HG03439 (cell line): ENCODE results near the gene SPAG6.
A peak's percentile ranks its signal among the peaks of the same experiment; 100 is the strongest.

Experiments used
- ATAC-seq: cut with Tn5 transposase; IDR thresholded peaks from one replicate; pipeline ENCODE4 v1.9.1; 2021; ENCODE audit warnings: mild to moderate bottlenecking, moderate library complexity; ENCODE audit not compliant: unreplicated experiment

The SPAG6 gene

DNA sequence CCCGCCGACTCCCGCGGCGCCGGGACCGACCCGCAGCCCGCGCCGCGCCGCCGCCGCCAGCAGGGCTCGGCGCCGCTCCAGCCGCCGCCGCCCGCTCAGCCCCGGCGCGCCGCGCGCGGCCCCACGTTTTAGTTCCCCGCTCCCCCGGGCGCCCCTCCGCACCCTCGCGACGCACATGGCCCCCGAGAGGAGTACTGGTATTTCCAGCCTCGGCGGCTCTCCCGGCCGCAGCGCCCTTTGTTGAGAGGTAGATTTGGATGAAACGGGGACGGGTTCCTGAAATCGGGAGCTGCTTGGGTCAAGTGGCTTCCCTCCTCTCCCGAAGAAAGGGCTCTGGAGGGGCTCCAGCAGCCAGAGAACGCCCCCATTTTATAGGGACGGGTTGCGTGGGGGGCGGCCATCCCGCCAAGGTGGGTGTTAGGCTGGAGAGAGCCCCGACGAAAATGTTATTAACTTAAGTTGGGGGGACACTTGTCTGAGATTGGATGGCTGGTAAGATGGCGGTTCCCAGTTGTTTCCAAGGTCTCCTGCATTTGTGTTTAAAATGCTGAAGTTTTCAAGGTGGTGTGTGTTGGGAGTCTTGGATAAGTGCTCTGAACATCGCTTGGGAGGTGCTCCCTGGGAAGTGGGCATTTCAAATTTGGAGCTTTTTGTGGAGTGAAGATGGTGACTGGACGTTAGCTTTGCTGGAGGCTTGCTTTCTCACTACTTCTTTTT, 23.2 kb upstream of the SPAG6 start:
- ATAC-seq: no peak

- no peak for ATAC-seq
Observed at GRCh38 chr10:22322641-22323160, 22.6 kb upstream of the SPAG6 start.

DNA sequence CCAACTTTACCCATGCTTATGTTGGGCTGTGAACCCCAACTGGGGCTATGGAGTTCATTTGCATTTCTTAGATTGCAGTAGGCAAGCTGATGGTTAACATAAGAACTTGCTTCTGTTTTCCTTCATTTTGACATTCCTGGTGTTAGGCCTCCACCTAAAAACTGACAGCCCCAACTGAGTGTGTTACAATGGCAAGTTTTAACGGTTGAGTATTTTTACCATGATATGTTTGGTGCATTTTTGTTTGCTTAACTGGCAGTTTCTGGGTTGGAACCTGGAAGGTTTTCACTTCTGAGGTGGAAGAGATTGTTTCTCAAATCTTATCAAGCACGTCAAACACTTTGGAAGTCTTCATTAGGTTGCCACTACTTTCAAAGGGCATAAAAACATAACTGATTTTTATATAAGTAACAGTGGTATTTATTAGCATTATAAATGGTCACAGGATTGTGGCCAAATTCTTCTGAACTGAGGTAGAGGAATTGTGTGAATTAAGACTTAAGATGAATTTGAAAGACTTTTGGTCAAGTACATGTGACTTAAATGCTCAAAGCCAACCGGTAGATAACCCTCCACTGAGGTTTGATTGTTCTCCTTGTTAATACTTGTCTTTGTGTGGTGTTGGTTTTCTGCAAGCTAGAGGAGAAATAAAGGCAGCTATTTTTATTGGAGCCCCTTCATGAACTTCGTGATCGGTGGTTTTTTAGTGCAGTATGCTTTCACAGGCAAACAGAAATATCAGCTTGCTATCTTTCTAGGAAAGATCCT, 21.6 kb upstream of the SPAG6 start:
- ATAC-seq: no peak

- ATAC-seq: no peak
Observed at GRCh38 chr10:22324413-22324812, 20.9 kb upstream of the SPAG6 start.

GRCh38 chr10:22324893-22325271, 20.4 kb upstream of the SPAG6 start:
- no peak for ATAC-seq

- peak; percentile 50 for ATAC-seq
Observed at GRCh38 chr10:22325272-22326144, 19.8 kb upstream of the SPAG6 start.

GRCh38 chr10:22326145-22326702, 19.1 kb upstream of the SPAG6 start:
- ATAC-seq: no peak

DNA sequence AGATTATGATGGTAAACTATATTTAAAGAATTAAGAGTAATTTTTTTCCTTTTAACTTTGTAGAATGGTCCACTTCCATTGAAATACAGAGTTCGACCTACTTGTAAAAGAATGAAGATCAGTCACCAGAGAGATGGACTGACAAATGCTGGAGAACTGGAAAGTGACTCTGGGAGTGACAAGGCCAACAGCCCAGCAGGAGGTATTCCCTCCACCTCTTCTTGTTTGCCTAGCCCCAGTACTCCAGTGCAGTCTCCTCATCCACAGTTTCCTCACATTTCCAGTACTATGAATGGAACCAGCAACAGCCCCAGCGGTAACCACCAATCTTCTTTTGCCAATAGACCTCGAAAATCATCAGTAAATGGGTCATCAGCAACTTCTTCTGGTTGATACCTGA, 16.1 kb upstream of the SPAG6 start:
- no peak for ATAC-seq

GRCh38 chr10:22332116-22332692, 13.1 kb upstream of the SPAG6 start:
- no peak for ATAC-seq

DNA sequence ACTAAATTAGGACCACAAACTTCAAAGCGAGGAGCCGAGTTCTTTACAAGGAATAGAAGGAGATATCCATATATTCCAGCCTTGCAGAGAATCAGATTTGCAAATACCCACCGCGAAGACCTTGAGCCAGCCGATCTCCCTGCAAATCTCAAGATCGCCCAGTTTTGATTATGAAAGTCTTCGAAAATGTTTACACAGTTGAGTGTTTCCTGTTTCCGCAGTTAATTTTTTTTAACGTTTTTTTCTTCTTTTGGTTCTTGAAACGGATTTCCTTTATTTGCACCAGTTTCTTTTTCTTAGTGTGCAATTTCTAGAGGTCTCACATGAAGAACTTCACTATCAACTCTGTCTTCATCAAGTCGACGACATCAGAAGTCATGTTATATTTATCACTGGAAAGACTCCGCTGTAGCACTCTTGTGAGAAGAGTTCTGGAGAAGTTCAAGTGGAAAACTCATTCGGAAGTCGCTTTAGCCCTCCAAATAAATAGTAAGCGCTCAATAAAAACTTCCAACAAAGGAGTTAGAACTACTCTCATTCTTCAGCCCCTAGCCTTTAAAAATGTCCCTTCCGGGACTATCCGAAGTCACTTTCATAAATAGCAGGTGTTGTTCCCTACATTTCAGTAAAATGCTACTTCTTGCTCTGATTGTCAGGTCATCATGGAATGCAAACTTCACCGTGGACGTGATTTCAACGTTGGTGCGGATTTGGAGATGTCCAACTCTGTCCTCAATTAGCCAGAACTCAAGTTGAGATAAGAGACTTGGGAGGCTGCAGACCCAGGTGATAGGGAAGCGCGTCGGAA, 11.9 kb upstream of the SPAG6 start:
- ATAC-seq: no peak

DNA sequence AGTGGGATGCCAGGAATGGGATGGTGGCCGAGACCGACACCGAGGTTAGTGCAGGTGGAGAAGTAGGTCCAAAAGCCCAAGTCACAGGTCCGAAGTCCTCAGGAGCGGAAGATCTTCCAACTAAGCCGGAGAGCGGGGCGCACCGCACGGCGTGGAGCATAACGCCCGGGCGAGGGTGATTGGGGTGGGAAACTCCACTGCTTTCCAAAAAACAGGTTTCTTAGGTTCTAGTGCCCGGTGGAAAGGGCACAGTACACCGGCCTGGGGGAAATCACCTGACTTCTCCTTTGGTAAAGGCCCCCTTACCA, 11.4 kb upstream of the SPAG6 start:
- ATAC-seq: no peak

DNA sequence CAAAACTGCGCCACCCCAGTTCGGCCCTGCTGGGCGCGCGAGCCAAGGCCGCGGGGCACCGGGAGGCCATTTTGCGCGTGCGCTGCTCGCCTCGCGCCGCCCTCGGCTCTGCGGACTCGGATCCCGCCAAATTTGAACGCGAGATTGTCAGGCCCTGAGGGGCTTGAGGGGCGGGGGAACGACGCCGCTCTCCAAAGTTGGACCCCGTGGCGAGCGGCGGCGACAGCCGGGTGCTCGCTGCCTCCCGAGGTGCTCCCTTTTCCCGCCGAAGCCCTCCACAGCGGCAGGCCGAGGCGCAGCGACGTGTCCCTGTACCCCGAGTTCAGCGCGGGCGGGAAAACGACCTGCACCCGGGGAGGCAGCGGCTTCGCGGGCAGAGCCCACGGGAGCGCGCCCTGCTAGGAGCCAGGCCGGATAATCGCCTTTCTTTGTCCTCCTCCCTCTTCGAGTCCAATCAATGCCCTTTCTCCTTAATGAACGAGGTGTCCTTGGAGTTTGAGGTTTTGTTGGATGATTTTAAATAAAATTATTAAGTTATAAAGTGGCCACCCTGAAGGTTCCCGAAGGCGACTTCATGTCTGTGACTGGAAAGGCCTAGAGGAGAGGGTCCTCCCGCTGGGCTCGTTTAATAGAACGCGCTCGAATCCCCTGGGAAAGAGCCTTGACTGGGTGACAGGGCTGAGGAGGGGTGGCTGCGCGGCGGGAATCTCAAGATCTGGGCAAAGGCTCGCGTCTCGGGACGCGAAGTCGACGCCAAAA, 10.7 kb upstream of the SPAG6 start:
- no peak for ATAC-seq

DNA sequence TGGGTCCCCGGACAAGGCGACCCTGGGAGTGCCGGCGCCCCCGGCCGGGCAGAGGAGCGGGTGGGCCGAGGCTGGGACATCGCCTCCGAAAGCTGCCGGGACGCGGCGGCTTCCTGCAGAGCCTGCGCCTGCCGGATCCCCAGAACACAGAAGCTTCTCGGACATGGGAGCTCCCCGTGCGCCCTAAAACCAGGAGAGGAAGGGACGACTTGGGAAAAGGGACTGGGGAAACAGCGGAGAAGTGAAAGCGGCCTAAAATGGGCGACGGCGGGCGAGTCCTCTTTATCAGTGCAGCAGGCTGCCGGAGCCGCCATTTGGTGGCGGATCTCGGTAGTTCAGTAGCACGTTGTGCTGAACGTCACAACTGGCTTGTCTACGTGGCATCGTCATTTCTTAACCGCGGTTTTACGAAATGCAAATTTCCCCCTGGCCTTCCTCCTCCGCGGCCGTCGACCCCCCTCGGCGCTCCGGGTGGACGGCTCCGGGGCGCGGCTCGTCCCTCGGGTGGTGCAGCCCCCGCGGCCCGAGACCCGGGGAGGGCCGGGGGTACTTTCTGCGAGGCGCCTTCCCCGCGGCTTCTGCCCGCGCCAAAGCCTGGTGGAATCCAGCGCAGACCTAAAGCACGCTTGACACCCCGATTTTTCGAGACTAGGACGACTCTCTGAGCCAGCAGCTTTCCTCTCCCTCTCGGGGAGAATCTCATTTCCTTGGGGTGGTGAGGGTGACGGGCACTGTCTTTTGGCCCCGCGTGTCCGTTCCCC, 9.9 kb upstream of the SPAG6 start:
- peak; percentile 53 for ATAC-seq

DNA sequence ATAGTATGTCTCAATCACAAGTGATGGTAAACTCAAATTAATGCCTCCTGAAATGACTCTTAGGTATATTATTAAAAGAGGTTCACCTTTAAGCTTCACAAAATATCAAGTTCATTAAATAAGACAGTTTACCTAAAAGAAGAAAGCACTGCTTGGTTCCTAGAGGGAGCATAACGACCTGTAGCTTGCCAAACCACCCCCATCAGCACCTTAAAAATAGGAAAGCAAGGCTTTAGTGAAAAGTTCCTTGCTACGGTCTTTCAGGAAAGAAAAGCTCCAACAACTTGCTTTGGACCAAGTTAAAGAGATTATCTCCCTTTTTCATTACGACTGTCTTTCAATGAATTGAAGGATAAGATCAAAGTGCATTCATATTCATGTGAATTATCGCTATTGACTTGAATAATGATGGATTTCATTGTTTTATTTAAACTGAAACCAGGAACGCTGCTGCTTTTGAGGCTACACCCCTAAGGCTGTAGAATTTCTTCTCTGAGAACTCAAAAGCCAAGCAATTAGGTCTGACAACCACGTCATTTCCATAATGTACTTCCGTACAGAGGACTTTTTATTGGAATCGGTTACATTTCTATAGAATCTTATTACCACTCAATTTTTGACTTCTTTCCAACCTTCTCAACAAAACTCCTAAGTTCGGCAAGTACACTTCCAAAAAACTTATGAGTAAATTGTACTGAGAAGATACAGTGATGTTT, 7.0 kb upstream of the SPAG6 start:
- no peak for ATAC-seq

GRCh38 chr10:22338931-22339330, 6.4 kb upstream of the SPAG6 start:
- no peak for ATAC-seq

- ATAC-seq: no peak
Observed at GRCh38 chr10:22339761-22340328, 5.5 kb upstream of the SPAG6 start.

DNA sequence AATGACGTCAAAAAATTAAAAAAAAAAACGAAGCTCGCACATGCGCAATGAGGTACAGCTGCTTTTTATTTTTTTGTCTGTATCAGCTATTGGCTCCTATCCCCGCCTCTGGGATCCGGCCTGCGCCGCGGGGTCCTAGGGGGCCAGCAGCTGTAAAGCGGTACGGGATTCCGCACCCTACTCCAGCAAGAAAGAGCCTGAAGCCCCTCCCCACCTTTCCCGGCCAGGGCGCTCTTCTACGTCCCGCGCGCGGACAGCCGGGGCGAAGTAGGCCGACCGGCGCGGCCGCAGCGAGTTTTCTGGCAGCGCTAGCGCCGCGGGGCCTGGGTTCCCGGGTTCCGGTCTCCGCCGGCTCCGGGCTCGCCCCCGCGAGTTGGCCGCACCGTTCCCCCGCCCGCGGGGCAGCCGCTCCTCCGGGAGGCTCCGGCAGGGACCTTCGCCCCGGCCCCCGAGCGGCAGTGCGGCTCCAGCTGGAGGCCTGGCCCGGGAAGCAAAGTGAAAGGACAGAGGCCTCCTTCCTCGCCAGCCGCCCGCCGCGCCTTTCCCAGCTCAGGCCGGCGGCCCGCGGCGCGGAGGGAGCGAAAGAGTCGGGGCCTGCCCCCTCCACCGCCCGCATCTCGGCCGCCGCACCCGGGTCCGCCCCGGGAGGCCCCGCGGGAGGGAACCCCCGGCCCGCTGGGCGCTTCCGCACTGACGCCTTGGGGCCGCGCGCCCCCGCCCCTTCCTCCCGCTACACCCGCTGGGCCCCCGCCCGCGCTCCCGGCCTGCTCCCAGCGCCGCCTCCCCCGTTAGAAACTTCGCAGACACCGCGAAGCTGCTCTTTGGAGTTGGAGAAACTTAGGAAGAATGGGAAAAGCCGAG, 4.7 kb upstream of the SPAG6 start:
- peak; percentile 42 for ATAC-seq
